ELF-1 (cell line): Measurements from ENCODE around the gene SND1.

Source experiments
- DNase-seq: peaks from one replicate; pipeline ENCODE4 v3.0.0-alpha.2; 2016; ENCODE audit warnings: low read depth, low spot score

SND1 gene

DNA sequence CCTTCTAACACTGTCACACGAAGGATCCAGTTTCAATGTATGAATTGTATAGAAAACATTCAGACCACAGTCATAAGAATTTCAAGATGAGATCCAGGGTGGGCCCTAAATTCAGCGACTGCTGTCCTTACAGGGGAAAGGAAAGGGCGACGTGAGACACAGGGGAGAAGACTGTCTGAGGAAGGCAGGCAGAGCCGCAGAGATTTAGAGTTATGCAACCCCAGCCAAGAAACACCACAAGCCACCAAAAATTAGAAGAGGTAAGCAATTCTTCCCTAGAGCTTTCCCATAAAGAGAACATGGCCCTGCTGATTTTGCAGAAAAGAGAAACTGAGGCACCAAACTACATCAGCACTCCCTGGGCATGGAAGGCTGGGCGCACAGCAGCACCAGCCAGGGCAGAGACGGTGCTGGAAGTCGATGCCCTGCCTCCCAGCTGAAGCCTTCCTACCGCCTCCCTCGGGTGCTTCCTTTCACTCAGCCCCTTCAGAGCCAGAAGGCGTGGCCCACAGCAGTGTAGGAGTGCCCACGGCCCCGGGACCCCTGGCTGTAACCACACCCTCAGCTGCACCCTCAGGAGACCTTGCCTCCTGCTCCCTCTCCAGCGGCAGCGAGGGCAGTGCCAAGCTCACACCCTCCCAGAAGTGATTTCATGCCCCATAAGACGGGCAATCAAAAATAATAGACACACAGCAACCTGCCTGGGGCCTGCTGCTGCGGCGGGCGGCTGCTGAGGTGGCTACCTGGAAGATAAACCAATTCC is 460.2 kb downstream of the SND1 start:
- DNase-seq = no peak

DNA sequence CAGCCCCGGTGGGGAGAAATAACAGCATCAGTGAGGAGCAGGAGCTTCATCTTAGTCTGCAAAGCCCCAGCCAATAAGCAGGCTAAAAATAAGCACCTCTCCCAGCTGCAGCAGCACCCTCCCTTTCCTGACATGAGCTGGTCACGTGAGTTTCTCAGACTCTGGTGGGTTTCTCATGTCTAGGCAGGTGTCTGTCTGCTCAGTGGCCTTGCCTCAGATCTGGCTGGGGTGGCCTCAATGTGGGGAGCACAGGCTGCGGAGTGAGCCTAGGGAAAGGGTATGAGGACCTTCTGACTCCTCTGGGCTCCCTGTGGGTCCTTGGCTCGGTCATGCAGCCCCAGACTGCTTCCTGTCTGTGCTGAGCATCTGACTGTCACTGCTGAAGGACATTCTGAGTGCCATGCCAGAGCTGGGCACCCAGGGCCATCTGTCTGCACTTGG is 460.8 kb downstream of the SND1 start:
- DNase-seq = no peak

DNA sequence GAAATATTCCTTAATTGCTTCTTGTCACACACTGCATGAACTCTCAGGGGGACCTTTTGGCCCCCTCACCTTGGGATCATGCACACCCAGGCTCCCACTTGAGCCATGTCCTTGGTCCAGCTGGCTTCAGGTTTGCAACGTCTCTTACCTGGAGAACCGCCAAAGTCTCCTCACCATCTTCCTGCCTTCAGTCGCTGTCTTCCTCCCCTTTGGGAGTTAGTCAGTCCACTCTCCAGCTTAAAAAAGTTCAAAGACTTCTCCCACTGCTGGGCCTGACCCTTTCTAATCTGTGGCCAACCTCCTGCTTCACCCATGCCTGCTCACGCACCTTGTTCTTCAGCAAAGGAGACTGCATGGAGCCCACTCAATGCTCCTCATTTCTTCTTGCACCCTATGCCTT is 461.8 kb downstream of the SND1 start:
- DNase-seq = no peak

DNA sequence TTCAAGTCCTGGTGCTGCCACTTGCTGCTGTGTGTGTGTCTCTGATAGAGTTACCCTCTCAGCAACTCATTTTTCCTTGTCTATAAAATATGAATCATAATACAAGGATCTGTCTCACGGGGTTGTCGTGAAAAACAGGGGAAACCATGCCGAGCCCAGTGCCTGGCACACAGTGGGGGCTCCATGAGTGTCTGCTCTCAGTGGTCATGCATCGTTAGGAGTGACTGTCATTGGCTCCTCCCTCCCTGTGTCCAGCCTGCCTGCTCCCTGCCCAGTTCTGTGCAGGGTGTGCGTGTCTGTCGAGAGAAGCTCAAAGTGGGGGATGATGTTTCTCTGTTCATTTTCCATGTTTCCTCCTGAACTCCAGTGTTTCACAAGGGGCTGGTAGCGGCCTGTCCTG is 462.8 kb downstream of the SND1 start:
- no peak for DNase-seq

DNA sequence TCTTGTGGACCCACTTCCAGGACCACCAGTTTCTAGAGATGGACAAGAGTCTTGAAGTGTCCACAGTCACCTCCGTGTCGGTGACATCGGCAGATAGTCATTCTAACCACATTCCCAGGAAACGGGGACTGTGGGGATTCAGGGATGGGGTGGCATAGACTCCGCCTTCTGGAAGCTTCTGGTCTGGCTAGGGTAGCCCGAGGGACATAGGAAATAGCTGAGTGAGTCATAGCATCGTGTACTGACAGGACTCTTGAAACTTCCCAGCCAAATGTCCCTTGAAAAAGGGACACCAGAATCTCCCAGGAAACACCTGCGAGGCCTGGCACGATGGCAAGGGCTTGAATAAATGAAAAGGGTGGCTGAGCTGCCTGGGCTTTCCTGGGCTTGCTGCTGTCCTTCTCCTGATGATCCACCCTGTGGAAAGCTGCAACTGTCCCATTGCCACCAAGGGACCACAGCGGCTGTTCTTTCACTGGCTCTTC is 463.4 kb downstream of the SND1 start:
- peak; percentile 54 for DNase-seq

DNA sequence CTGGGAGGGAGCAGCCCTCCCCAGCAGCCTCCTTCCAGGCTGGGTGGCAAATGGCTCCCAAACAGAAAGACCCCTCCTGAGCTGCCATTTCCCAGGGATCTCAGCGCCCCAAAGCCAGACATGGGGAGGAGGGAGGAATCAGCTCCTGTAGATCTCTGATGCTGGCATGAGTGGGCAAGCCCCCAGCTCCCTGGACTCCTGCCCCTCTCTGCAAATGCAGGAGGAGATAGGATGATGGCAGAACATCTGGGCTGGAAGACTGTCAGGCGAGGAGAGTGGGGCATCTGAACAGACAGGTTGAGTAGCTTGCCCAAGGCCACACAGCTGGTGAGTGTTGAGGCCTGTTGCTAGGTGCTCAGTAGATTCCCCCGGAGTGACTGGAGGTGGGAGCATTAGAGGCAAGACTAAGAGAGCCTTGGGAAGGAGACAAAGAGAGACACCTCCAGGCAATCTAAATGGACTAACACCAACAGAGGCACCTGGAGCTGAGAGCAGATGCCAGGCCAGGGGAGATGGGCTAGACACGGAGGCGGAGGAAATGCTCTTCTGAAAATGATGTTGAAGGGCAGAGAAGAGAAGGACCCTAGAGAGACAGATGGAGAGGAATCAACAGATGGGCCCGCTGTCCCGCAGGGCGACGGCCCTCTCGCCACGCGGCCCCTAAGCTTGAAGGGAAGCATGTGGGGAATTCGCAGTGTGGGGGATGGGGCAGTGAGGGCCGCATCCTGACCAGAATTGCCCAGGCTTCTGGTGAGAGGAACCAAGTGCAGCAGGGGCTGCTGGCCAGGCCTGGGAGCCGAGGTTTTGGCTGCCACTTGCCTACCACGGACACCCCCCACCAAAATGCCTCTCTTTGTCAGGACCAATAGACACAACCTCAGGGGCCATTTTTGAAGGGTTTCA is 464.1 kb downstream of the SND1 start:
- DNase-seq = peak; percentile 59

DNA sequence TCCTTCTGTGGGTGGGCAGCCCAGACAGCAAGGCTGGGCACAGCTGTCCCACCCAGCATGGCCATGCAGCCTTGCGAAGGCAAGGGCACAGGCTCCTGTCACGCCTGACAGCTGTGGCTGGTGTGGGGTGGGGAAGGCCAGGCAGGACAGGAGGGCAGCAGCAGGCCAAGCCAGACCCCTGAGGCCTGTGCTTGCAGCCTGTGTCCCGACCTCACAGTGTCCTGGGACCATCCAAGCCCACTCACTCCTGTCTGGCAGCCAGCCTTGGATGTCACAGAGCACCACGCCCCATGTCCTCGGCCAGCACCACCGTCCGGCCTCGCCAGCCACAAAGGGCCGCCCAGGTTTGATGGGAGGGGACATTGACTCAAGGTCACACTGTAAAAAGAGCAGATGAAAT is 464.7 kb downstream of the SND1 start:
- DNase-seq = no peak

DNA sequence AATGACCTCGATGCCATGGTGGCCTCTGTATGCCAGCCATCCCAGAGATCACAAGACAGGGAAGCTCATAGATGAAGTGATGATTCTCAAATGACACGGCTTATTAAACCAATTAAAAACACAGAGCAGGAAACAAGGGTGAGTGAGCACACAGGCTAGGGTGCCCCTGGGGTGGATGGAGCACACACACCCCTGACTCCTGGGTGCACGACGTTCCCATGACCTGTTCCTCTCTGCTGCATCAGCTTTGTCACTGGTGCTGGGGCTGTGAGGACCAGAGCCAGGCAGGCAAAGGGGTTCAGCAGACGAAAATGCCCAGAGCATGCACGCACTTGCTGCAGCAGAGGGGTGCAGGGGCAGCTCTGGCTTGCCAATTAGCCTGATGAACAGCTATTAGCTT is 465.7 kb downstream of the SND1 start:
- DNase-seq = no peak

DNA sequence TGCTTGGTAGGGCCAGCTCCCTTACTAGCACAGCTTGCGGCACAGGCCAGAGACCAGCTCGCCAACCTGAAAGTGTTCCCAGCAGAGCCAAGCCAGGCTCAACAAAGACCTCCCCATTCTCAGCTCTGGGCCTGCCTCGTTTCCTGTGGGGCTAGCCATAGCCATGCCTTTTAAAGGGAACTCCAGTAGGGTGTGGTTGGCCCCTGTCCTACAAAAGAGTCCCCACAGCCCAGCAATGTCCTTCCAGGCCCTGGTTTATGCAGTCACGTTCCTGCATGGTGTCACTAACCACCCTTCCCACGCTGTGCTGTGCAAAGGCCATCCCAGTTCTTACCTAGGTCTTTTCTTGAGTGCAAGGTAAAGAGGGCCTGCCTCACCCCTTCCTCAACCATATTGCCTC is 467.0 kb downstream of the SND1 start:
- DNase-seq = no peak

DNA sequence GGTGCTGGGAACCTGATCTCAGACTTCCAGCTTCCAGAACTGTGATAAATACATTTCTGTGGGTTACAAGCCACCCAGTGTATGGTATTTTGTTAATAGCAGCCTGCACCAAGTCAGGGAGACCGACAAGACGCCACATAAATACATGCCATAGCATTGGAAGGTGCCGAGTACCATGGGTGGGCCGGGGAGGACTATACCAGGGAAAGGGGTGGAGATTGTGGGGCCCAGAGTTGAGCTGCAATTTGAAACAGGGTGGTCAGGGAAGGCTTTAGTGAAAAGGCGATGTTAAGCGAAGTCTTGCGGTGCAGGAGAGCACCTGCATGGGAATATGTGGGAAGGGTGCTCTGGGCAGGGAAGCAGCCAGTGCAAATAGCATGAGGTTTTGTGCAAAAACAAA is 468.1 kb downstream of the SND1 start:
- DNase-seq = no peak

DNA sequence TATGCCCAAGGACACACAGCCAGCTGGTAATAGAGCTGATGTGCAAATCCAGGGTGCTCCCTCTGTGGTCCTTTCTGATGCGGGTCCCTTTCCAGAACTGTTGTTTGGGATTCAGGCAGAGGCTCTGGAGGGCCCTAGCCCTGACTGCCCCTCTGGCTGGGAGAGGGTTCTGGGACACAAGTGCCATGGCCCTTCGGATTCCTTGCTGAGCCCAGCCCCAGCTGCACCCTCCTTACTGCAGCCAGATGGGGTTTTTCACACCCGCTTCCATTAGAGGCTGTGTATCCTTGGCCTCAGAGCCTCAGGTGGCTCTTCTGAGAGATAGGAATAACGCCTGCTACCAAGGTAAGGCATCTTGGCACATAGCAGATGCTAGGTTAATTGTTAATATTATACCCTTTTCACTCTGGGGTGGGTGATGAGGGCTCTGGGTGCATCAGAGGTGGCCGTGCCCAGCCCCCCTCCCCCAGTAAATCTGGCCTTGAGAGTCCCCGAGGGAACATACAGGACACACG is 469.0 kb downstream of the SND1 start:
- no peak for DNase-seq

DNA sequence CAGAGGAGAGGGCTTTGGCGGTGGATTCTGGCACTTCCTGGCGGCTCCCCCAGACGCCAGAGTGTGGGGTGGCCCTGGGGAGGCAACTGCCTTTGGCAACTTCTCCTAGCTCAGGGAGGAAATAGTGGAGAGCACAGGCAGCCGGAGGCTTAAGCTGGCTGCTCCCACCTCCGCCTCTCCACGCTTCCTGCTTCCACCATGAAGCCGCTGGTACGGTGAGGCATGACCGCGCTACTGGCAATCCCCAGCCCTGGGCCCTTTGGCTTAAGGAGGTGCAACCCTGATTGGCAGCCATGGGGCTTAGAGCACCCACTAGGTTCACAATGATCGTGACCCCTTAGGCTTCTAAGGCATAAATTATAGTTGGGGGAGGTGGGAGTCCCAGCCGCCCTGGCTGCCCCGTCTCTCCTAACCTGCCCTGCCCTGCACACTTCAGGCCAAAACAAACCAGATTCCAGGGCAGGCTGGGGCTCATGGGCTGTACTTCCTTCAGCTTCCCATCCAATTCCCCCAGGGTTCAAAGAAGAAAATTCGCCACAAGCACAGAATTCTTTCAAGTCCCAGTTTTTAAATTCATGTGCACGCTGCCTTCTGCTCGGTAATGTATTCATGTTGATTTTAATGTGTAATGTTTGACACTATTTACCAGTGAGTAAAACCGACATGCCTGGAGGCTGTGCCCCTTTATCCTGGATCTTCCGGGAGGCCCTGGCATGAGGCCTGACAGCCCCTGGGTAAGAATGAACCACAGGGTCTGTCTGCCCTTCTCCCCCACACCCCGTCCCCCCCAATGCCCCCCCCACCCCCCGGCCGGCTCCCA is 469.9 kb downstream of the SND1 start:
- DNase-seq = no peak

DNA sequence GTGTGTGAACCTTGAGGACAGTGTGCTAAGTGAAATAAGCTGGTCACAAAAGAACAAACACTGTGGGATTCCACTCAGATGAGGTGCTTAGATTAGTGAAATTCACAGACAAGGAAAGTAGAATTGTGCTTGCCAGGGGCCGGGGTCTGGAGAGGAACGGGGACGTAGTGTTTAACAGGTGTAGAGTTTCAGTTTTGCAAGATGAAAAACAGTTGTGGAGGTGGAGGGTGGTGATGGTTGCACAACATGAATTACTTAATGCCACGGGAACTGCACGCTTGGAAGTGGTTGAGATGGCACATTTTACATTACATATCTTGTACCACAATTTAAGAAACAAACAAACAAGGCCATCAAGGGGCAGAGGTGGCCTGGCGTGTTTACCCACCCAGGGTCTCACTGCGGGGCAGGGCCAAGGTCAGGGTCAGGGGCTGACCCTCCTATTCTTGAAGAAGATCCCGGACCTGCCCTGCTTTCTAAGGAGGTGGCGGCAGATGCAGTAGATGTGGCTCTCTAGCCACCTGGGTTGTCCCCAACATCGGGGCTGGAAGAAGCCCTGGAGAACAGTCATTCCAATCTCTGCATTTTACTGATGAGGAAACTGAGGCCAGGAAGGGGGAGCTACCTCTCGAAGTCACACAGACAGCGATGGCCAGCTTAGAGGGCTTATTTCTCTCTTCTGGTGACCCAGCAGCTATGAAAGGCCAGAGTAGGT is 470.7 kb downstream of the SND1 start:
- no peak for DNase-seq

DNA sequence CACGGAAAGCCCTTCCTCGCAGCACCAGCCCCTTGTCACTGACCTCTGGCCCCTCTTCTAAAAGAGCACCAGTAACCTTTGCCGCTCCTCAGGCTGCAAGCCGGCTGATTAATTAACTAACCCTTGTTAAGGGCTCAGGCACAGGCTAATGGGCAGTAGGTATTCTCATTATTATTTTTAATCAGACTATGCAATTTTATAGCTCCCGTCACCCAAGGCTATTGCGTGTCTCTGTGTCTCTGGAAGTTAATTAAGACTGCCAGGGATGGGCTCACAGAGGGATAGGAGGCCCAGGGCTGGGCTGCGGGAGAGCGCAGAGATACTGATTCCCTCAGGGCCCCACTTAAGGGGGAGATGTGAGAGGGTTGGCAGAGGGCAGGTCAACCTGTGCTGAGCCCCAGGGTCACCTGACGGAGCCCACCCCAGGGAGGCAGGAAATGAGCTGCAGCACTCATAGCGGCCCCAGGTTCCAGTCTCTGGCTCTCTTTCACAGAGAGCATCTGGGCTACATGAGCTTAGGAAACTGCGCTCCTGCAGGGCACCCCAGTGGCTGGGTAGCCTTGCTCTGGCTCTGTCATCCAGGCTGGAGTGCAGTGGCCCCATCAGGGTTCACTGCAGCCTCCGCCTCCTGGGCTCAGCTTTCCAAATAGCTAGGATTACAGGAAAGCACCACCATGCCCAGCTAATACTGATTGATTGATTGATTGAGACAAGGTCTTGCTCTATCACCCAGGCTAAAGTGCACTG is 471.5 kb downstream of the SND1 start:
- DNase-seq = no peak

DNA sequence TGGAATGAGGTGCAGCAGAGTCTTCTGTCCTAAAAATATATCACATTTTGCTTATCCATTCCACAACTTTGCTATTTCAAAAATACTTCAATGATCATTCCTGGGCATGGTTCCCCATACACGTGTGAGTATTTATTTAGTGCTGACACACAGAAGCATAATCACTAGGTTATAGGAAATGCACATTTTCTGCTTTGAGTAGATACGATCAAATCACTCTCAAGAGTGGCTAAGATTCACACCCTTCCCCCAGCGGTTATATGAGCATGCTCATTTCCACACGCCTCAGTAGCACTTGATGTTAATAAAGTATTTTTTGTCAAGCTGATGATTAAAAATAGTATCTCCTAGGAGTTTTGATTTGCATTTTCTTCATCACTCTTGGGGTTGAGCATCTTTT is 472.8 kb downstream of the SND1 start:
- no peak for DNase-seq

DNA sequence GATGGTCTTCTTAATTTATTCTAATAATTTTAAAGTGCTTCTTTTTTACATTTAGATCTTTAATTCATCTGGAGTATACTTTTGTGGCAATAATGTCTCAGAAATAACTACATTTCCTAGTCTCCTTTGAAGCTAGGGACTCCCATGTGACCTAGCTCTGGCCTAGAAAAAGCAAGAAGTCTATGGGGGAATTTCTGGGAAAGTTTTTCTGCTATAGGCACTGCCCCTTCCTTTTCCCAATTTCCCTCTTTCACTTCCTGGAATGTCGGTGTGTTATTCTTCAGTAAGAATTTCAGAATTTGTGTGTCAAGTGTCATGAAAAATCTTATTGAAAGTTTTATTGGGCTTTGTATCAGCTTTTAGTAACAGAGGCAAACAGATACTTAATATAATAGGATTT is 473.8 kb downstream of the SND1 start:
- DNase-seq = no peak

DNA sequence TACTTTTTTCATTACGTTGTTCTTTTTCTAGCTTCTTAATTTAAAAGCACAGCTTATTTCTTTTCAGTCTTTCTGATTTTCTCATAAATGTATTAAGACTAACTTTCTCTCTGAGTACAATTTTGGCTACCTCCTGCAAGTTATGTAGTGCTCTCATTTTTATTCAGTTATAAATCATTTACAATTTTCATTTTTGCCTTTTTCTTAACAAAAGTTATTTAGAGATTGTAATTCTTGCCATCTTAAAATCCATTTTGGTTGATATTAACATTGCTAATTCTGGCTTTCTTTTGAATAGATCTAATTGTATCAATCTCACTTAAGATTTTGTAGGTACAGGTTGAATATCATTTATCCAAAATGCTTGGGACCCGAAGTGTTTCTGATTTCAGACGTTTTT is 476.4 kb downstream of the SND1 start:
- DNase-seq = no peak

DNA sequence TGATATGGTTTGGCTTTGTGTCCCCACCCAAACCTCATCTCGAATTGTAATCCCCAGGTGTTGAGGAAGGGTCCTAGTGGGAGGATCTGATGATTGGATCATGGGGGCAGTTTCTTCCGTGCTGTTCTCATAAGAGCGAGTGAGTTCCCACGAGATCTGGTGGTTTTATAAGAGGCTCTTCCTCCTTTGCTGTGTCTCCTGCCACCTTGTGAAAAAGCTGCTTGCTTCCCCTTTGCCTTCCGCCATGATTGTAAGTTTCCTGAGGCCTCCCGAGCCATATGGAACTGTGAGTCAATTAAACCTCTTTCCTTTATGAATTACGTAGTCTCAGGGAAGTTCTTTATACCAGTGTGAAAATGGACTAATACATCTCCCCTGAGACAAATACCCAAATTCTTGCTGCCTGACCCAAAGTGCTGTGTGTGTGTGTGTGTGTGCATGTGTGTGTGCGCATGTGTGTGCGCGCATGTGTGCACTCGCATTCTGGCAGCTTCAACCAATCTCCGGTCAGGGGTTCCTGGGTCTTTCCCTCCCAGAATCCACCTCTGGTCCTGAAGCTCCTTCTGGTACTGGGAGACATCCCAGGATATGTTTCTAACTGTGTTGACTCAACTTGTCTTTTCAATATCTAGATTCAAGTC is 477.4 kb downstream of the SND1 start:
- DNase-seq = no peak

DNA sequence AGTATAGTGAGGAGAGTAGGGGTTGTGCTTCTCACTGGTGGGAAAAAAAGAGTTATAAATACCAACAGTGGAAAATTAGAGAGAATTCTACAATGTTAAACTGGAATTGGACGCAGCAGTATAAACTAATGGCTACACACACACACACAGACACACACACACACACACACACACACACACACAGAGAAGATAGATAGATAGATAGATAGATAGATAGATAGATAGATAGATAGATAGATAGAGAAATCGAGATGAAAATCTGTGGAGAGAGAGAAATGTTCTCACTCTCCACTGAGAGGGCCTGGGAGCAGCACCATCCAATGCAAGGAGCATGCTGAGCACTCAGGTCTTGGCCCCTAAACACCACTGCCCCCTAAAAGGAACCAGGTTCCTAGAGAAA is 479.1 kb downstream of the SND1 start:
- DNase-seq = no peak

DNA sequence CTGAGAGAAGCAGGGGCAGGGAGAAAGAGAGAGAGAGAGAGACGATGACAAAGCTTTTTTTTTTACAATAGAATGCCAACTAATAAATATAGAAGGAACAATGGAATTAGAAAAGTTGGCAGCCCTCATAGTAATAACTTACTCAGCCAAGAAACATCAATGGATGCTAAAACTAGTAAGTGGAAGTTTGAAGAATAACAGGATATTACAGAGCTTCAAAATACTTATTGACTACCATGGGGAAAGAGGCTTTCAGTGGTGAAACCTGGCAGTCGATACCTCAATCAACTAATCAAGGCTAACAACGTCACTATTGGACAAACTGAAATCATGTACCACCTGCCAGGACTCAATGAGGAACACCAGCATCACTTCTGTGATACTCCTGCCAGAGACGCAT is 479.7 kb downstream of the SND1 start:
- DNase-seq = no peak
